K562 (cell line): Measurements from ENCODE around the gene ZNF689.

ENCODE experiments used
- EZH2 ChIP-seq: IDR thresholded peaks from 2 replicates; pipeline ENCODE4 v1.6.1; 2012; ENCODE audit warnings: low read depth, mild to moderate bottlenecking, inconsistent platforms, low read length, borderline replicate concordance
- FOXM1 ChIP-seq, 2 experiments: fragments of 450-650 bp in 1 of 2; sonication (generic) in 1 of 2; formaldehyde crosslinking in 1 of 2; IDR thresholded peaks; 2 replicates each; pipeline versions ENCODE4 v1.6.1 to v1.9.0; 2017 to 2022; ENCODE audit warnings: low read depth in 2 of 2, mild to moderate bottlenecking in 2 of 2, missing genetic modification reagents in 1 of 2, moderate library complexity in 1 of 2
- GTF2E2 ChIP-seq: fragments of 200-800 bp; sonication (Bioruptor generic); IDR thresholded peaks from 2 replicates; pipeline ENCODE4 v1.6.1; 2016; ENCODE audit warnings: missing genetic modification characterization, missing compliant biosample characterization
- NFE2L1 ChIP-seq: fragments of 450-650 bp; IDR thresholded peaks from 2 replicates; pipeline ENCODE4 v1.6.1; 2016; ENCODE audit warnings: missing genetic modification characterization, low read depth, mild to moderate bottlenecking, missing compliant biosample characterization, moderate library complexity, borderline replicate concordance
- PHB2 ChIP-seq: fragments of 450-650 bp; IDR thresholded peaks from 2 replicates; pipeline ENCODE4 v1.6.1; 2017; ENCODE audit warnings: low read depth
- POLR3G ChIP-seq: IDR thresholded peaks from 2 replicates; pipeline ENCODE4 v1.6.1; 2011; ENCODE audit not compliant: insufficient read length, insufficient replicate concordance; ENCODE audit errors: extremely low read depth
- RCOR1 ChIP-seq, 2 experiments: IDR thresholded peaks; 2 replicates each; pipeline ENCODE4 v1.6.1; 2012; ENCODE audit warnings: low read depth in 2 of 2, low read length in 2 of 2, borderline replicate concordance in 1 of 2, improper control_type of control experiment in 1 of 2
- RHOXF2B ChIP-seq: fragments of 250-450 bp; sonication (Bioruptor Pico); conservative IDR thresholded peaks from 2 replicates; pipeline ENCODE4 v1.5.1; 2021
- SIN3A ChIP-seq, 2 experiments: fragments of 150-350 bp in 1 of 2; IDR thresholded peaks; 2 replicates each; pipeline ENCODE4 v1.6.1; 2011 to 2016; ENCODE audit warnings: borderline replicate concordance in 2 of 2, low read depth in 2 of 2, low read length in 2 of 2, mild to moderate bottlenecking in 2 of 2, moderate library complexity in 2 of 2; ENCODE audit not compliant: control insufficient read depth in 1 of 2
- TCF7 ChIP-seq: sonication (generic); IDR thresholded peaks from 2 replicates; pipeline ENCODE4 v1.6.1; 2016; ENCODE audit warnings: antibody characterized with exemption, borderline replicate concordance
- XRCC5 ChIP-seq: fragments of 200-400 bp; formaldehyde crosslinking; IDR thresholded peaks from 2 replicates; pipeline ENCODE4 v1.6.1; 2017; ENCODE audit warnings: low read depth, mild to moderate bottlenecking, low read length

DNA sequence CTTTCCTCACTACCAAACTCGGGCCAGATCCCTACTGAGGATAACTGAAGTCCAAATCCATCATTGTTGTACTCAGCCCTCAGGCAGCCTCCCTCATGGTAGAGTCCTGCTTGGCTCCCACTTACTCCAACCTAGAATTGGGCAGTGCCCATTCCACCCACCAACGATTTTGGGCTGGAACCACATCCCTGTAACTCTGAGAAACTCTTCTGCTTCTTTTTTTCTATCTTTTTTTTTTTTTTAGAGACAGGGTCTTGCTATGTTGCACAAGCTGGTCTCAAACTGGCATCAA is 41.8 kb upstream of the ZNF689 start:
- TF ChIP-seq PHB2 (no peak), GTF2E2 (tag) (no peak), EZH2 (no peak), NFE2L1 (tag) (no peak), XRCC5 (no peak), SIN3A (IDR thresholded peaks at IDR 0.05; ENCODE audit: borderline replicate concordance in 2 of 2, control insufficient read depth in 1 of 2, low read depth in 2 of 2, low read length in 2 of 2) (no peak), RHOXF2B (CRISPR knock-in tag) (no peak), POLR3G (no peak), TCF7 (no peak), FOXM1 (IDR thresholded peaks at IDR 0.05; ENCODE audit: low read depth) (no peak), FOXM1 (CRISPR knock-in tag; IDR thresholded peaks at IDR 0.05; ENCODE audit: low read depth) (no peak), RCOR1 (IDR thresholded peaks at IDR 0.05; ENCODE audit: borderline replicate concordance in 1 of 2, low read depth in 2 of 2, low read length in 2 of 2) (no peak)
